HEK293 (cell line): ENCODE data around the gene R3HDM2.
A peak's percentile ranks its signal among the peaks of the same experiment; 100 is the strongest.

Experiments used
- BCL11A ChIP-seq: fragments of 450-650 bp; formaldehyde crosslinking; IDR thresholded peaks from 2 replicates; pipeline ENCODE4 v1.5.1; 2016; ENCODE audit warnings: low read depth, missing biosample characterization, missing genetic modification characterization
- KLF10 ChIP-seq: fragments of 450-650 bp; IDR thresholded peaks from 2 replicates; pipeline ENCODE4 v1.5.1; 2018; ENCODE audit warnings: missing biosample characterization, mild to moderate bottlenecking, missing genetic modification characterization
- KLF16 ChIP-seq: fragments of 450-650 bp; formaldehyde crosslinking; IDR thresholded peaks from 2 replicates; pipeline ENCODE4 v1.5.1; 2017; ENCODE audit warnings: missing biosample characterization, missing genetic modification characterization
- OSR2 ChIP-seq: fragments of 450-650 bp; formaldehyde crosslinking; IDR thresholded peaks from 2 replicates; pipeline ENCODE4 v1.5.1; 2016; ENCODE audit warnings: missing biosample characterization, missing genetic modification characterization
- REPIN1 ChIP-seq: fragments of 450-650 bp; formaldehyde crosslinking; IDR thresholded peaks from 2 replicates; pipeline ENCODE4 v1.5.1; 2017; ENCODE audit warnings: missing biosample characterization, missing genetic modification characterization, low read depth
- WT1 ChIP-seq: fragments of 450-650 bp; formaldehyde crosslinking; IDR thresholded peaks from 2 replicates; pipeline ENCODE4 v1.5.1; 2016; ENCODE audit warnings: missing biosample characterization, missing genetic modification characterization
- YY2 ChIP-seq: fragments of 450-650 bp; formaldehyde crosslinking; IDR thresholded peaks from 2 replicates; pipeline ENCODE4 v1.5.1; 2016; ENCODE audit warnings: missing biosample characterization, missing genetic modification characterization
- ZBTB48 ChIP-seq: fragments of 450-650 bp; formaldehyde crosslinking; IDR thresholded peaks from 2 replicates; pipeline ENCODE4 v1.5.1; 2016; ENCODE audit warnings: missing biosample characterization, missing genetic modification characterization
- ZBTB8A ChIP-seq: fragments of 450-650 bp; formaldehyde crosslinking; IDR thresholded peaks from 2 replicates; pipeline ENCODE4 v1.5.1; 2016; ENCODE audit warnings: missing biosample characterization, missing genetic modification characterization
- ZFHX2 ChIP-seq: fragments of 450-650 bp; formaldehyde crosslinking; conservative IDR thresholded peaks from 2 replicates; pipeline ENCODE4 v1.5.1; 2016; ENCODE audit warnings: missing biosample characterization, missing genetic modification characterization
- ZIC2 ChIP-seq: fragments of 450-650 bp; formaldehyde crosslinking; IDR thresholded peaks from 2 replicates; pipeline ENCODE4 v1.5.1; 2016; ENCODE audit warnings: missing biosample characterization, missing genetic modification characterization
- ZNF175 ChIP-seq: fragments of 450-650 bp; formaldehyde crosslinking; IDR thresholded peaks from 2 replicates; pipeline ENCODE4 v1.5.1; 2016; ENCODE audit warnings: missing biosample characterization, missing genetic modification characterization
- ZNF184 ChIP-seq: fragments of 450-650 bp; IDR thresholded peaks from 2 replicates; pipeline ENCODE4 v1.5.1; 2018; ENCODE audit warnings: missing biosample characterization, mild to moderate bottlenecking, missing genetic modification characterization
- ZNF19 ChIP-seq: fragments of 450-650 bp; formaldehyde crosslinking; IDR thresholded peaks from 2 replicates; pipeline ENCODE4; 2016; ENCODE audit warnings: missing biosample characterization, missing genetic modification characterization, low read depth
- ZNF223 ChIP-seq: fragments of 450-650 bp; formaldehyde crosslinking; IDR thresholded peaks from 2 replicates; pipeline ENCODE4 v1.5.1; 2016; ENCODE audit warnings: missing biosample characterization, missing genetic modification characterization
- ZNF292 ChIP-seq: fragments of 450-650 bp; formaldehyde crosslinking; IDR thresholded peaks from 2 replicates; pipeline ENCODE4 v1.5.1; 2016; ENCODE audit warnings: low read depth, missing biosample characterization, missing genetic modification characterization, borderline replicate concordance
- ZNF394 ChIP-seq: fragments of 450-650 bp; formaldehyde crosslinking; IDR thresholded peaks from 2 replicates; pipeline ENCODE4 v1.5.1; 2016; ENCODE audit warnings: missing biosample characterization, missing genetic modification characterization, mild to moderate bottlenecking, moderate library complexity, borderline replicate concordance
- ZNF404 ChIP-seq: fragments of 450-650 bp; formaldehyde crosslinking; IDR thresholded peaks from 2 replicates; pipeline ENCODE4 v1.5.1; 2017; ENCODE audit warnings: missing biosample characterization, missing genetic modification characterization
- ZNF416 ChIP-seq: fragments of 450-650 bp; formaldehyde crosslinking; IDR thresholded peaks from 2 replicates; pipeline ENCODE4 v1.5.1; 2016; ENCODE audit warnings: missing biosample characterization, missing genetic modification characterization
- ZNF426 ChIP-seq: fragments of 450-650 bp; formaldehyde crosslinking; IDR thresholded peaks from 2 replicates; pipeline ENCODE4 v1.5.1; 2017; ENCODE audit warnings: missing biosample characterization, missing genetic modification characterization, mild to moderate bottlenecking, inconsistent platforms, moderate library complexity
- ZNF560 ChIP-seq: fragments of 450-650 bp; formaldehyde crosslinking; IDR thresholded peaks from 2 replicates; pipeline ENCODE4 v1.5.1; 2017; ENCODE audit warnings: missing biosample characterization, missing genetic modification characterization, borderline replicate concordance
- ZNF561 ChIP-seq: fragments of 450-650 bp; IDR thresholded peaks from 2 replicates; pipeline ENCODE4 v1.5.1; 2018; ENCODE audit warnings: missing biosample characterization, missing genetic modification characterization, borderline replicate concordance
- ZNF747 ChIP-seq: fragments of 450-650 bp; formaldehyde crosslinking; IDR thresholded peaks from 2 replicates; pipeline ENCODE4 v1.5.1; 2016; ENCODE audit warnings: missing biosample characterization, missing genetic modification characterization
- ZNF785 ChIP-seq: fragments of 450-650 bp; formaldehyde crosslinking; IDR thresholded peaks from 2 replicates; pipeline ENCODE4 v1.5.1; 2016; ENCODE audit warnings: missing biosample characterization, missing genetic modification characterization
- ZNF837 ChIP-seq: fragments of 450-650 bp; formaldehyde crosslinking; IDR thresholded peaks from 2 replicates; pipeline ENCODE4 v1.5.1; 2016; ENCODE audit warnings: missing biosample characterization, missing genetic modification characterization
- ZSCAN23 ChIP-seq: fragments of 450-650 bp; formaldehyde crosslinking; IDR thresholded peaks from 2 replicates; pipeline ENCODE4 v1.5.1; 2016; ENCODE audit warnings: missing biosample characterization, missing genetic modification characterization
- TF ChIP-seq, protein P1 (sequence below): fragments of 450-650 bp; formaldehyde crosslinking; conservative IDR thresholded peaks from 2 replicates; pipeline ENCODE4 v1.5.1; 2016; ENCODE audit warnings: low read depth, missing biosample characterization, missing genetic modification characterization
- TF ChIP-seq, protein P2 (sequence below): fragments of 450-650 bp; formaldehyde crosslinking; IDR thresholded peaks from 2 replicates; pipeline ENCODE4 v1.5.0; 2017; ENCODE audit warnings: missing biosample characterization, missing genetic modification characterization, borderline replicate concordance
- TF ChIP-seq, protein P3 (sequence below): fragments of 450-650 bp; formaldehyde crosslinking; IDR thresholded peaks from 2 replicates; pipeline ENCODE4 v1.5.1; 2016; ENCODE audit warnings: missing biosample characterization, missing genetic modification characterization
- TF ChIP-seq, protein P4 (sequence below): fragments of 450-650 bp; formaldehyde crosslinking; IDR thresholded peaks from 2 replicates; pipeline ENCODE4 v1.5.1; 2016; ENCODE audit warnings: missing biosample characterization, missing genetic modification characterization
- TF ChIP-seq, protein P5 (sequence below): fragments of 450-650 bp; formaldehyde crosslinking; IDR thresholded peaks from 2 replicates; pipeline ENCODE4 v1.5.1; 2016; ENCODE audit warnings: missing biosample characterization, missing genetic modification characterization

R3HDM2 gene

DNA sequence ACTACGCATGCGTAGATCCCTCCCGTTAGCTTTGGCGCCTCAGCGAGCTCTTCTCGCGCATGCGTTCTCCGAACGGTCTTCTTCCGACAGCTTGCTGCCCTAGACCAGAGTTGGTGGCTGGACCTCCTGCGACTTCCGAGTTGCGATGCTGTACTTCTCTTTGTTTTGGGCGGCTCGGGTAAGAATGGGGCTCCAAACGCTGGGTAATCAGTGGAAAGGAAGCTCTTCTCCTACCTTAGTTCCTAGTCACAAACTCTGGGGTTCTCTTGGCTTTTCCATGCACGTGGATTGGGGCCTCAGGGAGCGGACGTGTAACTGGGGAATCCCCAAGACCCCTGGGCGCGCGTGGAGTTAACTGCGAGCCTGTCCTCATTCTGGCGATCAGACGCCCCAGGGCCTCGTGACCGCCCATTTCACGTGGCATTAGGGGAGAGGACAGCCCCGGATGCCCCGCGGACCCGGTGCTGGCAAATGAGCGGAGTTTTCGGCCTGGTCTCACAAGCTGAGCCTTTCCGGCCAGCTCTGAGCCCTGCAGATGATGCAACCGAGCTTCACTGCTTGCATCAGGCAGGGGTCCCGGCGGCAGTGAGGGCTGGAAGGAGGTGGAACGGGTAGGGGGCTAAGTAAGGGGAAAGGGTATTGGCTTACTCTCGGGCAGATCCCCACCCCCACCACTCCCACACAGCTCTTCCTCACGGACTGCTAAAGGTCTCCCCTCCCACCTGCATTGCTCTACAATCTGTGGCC is 201.0 kb downstream of the R3HDM2 start, which contains the start of gene SHMT2 (continued):
- TF ChIP-seq ZFHX2, result peak; percentile 98
- no peak for TF ChIP-seq REPIN1 (tag by site-specific recombination)
- no peak; the same call in 1 of the 2 replicates for TF ChIP-seq KLF10 (tag by site-specific recombination)
- no peak for TF ChIP-seq ZNF426 (tag by site-specific recombination)
- TF ChIP-seq ZNF175 (tag by site-specific recombination), result no peak
- TF ChIP-seq YY2, result no peak
- TF ChIP-seq, protein P1, sequence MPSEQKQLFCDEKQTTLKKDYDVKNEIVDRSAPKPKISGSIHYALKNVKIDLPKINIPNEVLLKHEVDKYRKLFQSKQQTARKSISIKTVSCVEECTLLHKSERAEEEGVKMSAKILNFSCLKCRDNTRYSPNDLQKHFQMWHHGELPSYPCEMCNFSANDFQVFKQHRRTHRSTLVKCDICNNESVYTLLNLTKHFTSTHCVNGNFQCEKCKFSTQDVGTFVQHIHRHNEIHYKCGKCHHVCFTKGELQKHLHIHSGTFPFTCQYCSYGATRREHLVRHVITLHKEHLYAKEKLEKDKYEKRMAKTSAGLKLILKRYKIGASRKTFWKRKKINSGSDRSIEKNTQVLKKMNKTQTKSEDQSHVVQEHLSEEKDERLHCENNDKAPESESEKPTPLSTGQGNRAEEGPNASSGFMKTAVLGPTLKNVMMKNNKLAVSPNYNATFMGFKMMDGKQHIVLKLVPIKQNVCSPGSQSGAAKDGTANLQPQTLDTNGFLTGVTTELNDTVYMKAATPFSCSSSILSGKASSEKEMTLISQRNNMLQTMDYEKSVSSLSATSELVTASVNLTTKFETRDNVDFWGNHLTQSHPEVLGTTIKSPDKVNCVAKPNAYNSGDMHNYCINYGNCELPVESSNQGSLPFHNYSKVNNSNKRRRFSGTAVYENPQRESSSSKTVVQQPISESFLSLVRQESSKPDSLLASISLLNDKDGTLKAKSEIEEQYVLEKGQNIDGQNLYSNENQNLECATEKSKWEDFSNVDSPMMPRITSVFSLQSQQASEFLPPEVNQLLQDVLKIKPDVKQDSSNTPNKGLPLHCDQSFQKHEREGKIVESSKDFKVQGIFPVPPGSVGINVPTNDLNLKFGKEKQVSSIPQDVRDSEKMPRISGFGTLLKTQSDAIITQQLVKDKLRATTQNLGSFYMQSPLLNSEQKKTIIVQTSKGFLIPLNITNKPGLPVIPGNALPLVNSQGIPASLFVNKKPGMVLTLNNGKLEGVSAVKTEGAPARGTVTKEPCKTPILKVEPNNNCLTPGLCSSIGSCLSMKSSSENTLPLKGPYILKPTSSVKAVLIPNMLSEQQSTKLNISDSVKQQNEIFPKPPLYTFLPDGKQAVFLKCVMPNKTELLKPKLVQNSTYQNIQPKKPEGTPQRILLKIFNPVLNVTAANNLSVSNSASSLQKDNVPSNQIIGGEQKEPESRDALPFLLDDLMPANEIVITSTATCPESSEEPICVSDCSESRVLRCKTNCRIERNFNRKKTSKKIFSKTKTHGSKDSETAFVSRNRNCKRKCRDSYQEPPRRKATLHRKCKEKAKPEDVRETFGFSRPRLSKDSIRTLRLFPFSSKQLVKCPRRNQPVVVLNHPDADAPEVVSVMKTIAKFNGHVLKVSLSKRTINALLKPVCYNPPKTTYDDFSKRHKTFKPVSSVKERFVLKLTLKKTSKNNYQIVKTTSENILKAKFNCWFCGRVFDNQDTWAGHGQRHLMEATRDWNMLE, result no peak
- TF ChIP-seq ZSCAN23 (tag by site-specific recombination), result no peak
- peak; percentile 70 for TF ChIP-seq ZIC2 (tag by site-specific recombination)
- no peak for TF ChIP-seq ZNF223
- TF ChIP-seq ZNF416 (tag by site-specific recombination), result no peak
- no peak for TF ChIP-seq ZNF837 (tag by site-specific recombination)
- TF ChIP-seq ZNF561 (tag by site-specific recombination), result 0 out of 2 replicates have a peak, but pooled peaks have one; percentile 7
- TF ChIP-seq, protein P2, sequence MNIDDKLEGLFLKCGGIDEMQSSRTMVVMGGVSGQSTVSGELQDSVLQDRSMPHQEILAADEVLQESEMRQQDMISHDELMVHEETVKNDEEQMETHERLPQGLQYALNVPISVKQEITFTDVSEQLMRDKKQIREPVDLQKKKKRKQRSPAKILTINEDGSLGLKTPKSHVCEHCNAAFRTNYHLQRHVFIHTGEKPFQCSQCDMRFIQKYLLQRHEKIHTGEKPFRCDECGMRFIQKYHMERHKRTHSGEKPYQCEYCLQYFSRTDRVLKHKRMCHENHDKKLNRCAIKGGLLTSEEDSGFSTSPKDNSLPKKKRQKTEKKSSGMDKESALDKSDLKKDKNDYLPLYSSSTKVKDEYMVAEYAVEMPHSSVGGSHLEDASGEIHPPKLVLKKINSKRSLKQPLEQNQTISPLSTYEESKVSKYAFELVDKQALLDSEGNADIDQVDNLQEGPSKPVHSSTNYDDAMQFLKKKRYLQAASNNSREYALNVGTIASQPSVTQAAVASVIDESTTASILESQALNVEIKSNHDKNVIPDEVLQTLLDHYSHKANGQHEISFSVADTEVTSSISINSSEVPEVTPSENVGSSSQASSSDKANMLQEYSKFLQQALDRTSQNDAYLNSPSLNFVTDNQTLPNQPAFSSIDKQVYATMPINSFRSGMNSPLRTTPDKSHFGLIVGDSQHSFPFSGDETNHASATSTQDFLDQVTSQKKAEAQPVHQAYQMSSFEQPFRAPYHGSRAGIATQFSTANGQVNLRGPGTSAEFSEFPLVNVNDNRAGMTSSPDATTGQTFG, result no peak
- no peak for TF ChIP-seq WT1 (tag by site-specific recombination)
- TF ChIP-seq ZNF394 (tag by site-specific recombination), result peak; percentile 18; the same call in 1 of the 2 replicates
- no peak for TF ChIP-seq OSR2 (tag by site-specific recombination)
- TF ChIP-seq KLF16 (tag by site-specific recombination), result peak; percentile 72
- TF ChIP-seq, protein P3, sequence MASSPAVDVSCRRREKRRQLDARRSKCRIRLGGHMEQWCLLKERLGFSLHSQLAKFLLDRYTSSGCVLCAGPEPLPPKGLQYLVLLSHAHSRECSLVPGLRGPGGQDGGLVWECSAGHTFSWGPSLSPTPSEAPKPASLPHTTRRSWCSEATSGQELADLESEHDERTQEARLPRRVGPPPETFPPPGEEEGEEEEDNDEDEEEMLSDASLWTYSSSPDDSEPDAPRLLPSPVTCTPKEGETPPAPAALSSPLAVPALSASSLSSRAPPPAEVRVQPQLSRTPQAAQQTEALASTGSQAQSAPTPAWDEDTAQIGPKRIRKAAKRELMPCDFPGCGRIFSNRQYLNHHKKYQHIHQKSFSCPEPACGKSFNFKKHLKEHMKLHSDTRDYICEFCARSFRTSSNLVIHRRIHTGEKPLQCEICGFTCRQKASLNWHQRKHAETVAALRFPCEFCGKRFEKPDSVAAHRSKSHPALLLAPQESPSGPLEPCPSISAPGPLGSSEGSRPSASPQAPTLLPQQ (tag by site-specific recombination), result peak; percentile 78
- TF ChIP-seq ZBTB8A, result peak; percentile 47
- TF ChIP-seq ZNF404 (tag by site-specific recombination), result no peak
- TF ChIP-seq ZNF19 (tag by site-specific recombination), result no peak
- TF ChIP-seq ZNF785, result no peak
- TF ChIP-seq, protein P4, sequence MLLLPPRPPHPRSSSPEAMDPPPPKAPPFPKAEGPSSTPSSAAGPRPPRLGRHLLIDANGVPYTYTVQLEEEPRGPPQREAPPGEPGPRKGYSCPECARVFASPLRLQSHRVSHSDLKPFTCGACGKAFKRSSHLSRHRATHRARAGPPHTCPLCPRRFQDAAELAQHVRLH (tag by site-specific recombination), result no peak
- TF ChIP-seq ZBTB48 (tag by site-specific recombination), result 0 out of 2 replicates have a peak, but pooled peaks have one; percentile 48
- TF ChIP-seq ZNF560 (tag by site-specific recombination), result no peak
- no peak for TF ChIP-seq BCL11A (tag by site-specific recombination)
- no peak for TF ChIP-seq ZNF184 (tag by site-specific recombination)
- TF ChIP-seq, protein P5, sequence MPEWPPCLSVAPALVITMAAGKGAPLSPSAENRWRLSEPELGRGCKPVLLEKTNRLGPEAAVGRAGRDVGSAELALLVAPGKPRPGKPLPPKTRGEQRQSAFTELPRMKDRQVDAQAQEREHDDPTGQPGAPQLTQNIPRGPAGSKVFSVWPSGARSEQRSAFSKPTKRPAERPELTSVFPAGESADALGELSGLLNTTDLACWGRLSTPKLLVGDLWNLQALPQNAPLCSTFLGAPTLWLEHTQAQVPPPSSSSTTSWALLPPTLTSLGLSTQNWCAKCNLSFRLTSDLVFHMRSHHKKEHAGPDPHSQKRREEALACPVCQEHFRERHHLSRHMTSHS (tag by site-specific recombination), result 0 out of 2 replicates have a peak, but pooled peaks have one; percentile 45
- TF ChIP-seq ZNF292 (tag by site-specific recombination), result no peak
- TF ChIP-seq ZNF747, result no peak
